K562 (cell line): ENCODE measurements around the gene POLRMT.
"Not testable (repeated sequence)": the region's sequence is repeated elsewhere in the genome, so short reads cannot be mapped to it uniquely, and the experiment has no call there.

Experiments
- ARHGAP35 ChIP-seq: fragments of 450-650 bp; IDR thresholded peaks from 2 replicates; pipeline ENCODE4 v1.6.1; 2018; ENCODE audit not compliant: partially characterized antibody
- FOSL1 ChIP-seq: fragments of 200-800 bp; sonication (Bioruptor generic); conservative IDR thresholded peaks from 2 replicates; pipeline ENCODE4 v1.6.1; 2016; ENCODE audit warnings: missing genetic modification characterization, missing compliant biosample characterization
- MAFK ChIP-seq: IDR thresholded peaks from 2 replicates; pipeline ENCODE4 v1.6.1; 2011; ENCODE audit warnings: low read length, improper control_type of control experiment
- MYNN ChIP-seq, 2 experiments: sonication (generic); formaldehyde crosslinking in 1 of 2; IDR thresholded peaks; 2 replicates each; pipeline versions ENCODE4 v1.5.0 to v1.6.1; 2016 to 2020; ENCODE audit warnings: antibody characterized with exemption in 1 of 2, missing genetic modification reagents in 1 of 2
- NRF1 ChIP-seq, 2 experiments: fragments of 450-650 bp; IDR thresholded peaks in 1 of 2; conservative IDR thresholded peaks in 1 of 2; 2 replicates each; pipeline ENCODE4 v1.6.1; 2014; ENCODE audit warnings: mild to moderate bottlenecking in 2 of 2
- RCOR1 ChIP-seq, 2 experiments: IDR thresholded peaks; 2 replicates each; pipeline ENCODE4 v1.6.1; 2012; ENCODE audit warnings: low read depth in 2 of 2, low read length in 2 of 2, borderline replicate concordance in 1 of 2, improper control_type of control experiment in 1 of 2
- TAF1 ChIP-seq: IDR thresholded peaks from 2 replicates; pipeline ENCODE4 v1.6.1; 2011; ENCODE audit warnings: mild to moderate bottlenecking, low read length, moderate library complexity; ENCODE audit not compliant: insufficient read depth, control insufficient read depth, severe bottlenecking; ENCODE audit errors: extremely low read depth
- TF ChIP-seq, protein P1 (sequence below), 2 experiments: fragments of 450-650 bp in 1 of 2; sonication (generic) in 1 of 2; formaldehyde crosslinking in 1 of 2; IDR thresholded peaks; 2 replicates each; pipeline versions ENCODE4 v1.7.1 to v1.9.0; 2016 to 2022; ENCODE audit warnings: inconsistent platforms in 1 of 2, mild to moderate bottlenecking in 1 of 2, missing genetic modification reagents in 1 of 2
- TF ChIP-seq, protein P2 (sequence below), 3 experiments: IDR thresholded peaks in 2 of 3; conservative IDR thresholded peaks in 1 of 3; 2 replicates each; pipeline ENCODE4 v1.5.1; 2011 to 2012; ENCODE audit warnings: low read length in 3 of 3, mild to moderate bottlenecking in 3 of 3, control low read depth in 2 of 3, improper control_type of control experiment in 1 of 3, inconsistent platforms in 1 of 3, low read depth in 1 of 3, mixed read lengths in 1 of 3, moderate library complexity in 1 of 3; ENCODE audit not compliant: insufficient read depth in 2 of 3
- TF ChIP-seq, protein P3 (sequence below): fragments of 450-650 bp; IDR thresholded peaks from 2 replicates; pipeline ENCODE4 v1.6.1; 2014; ENCODE audit warnings: low read depth, mild to moderate bottlenecking, moderate library complexity, borderline replicate concordance

DNA sequence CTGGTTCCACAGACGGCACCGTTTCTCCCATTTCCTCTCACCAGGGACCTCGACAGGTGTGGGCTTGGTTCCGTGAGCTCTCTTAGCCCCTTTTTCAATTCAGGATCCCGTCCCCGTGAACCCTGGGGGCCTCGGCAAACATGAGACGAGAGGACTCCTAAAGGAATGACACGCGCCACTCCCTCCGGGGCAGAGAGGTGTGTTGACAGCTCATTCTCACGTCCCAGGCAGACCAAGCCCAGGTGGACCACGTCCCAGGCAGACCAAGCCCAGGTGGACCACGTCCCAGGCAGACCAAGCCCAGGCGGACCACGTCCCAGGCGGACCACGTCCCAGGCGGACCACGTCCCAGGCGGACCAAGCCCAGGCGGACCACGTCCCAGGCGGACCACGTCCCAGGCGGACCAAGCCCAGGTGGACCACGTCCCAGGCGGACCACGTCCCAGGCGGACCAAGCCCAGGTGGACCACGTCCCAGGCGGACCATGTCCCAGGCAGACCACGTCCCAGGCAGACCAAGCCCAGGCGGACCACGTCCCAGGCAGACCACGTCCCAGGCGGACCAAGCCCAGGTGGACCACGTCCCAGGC is 33.7 kb upstream of the POLRMT start:
- TF ChIP-seq, protein P1, sequence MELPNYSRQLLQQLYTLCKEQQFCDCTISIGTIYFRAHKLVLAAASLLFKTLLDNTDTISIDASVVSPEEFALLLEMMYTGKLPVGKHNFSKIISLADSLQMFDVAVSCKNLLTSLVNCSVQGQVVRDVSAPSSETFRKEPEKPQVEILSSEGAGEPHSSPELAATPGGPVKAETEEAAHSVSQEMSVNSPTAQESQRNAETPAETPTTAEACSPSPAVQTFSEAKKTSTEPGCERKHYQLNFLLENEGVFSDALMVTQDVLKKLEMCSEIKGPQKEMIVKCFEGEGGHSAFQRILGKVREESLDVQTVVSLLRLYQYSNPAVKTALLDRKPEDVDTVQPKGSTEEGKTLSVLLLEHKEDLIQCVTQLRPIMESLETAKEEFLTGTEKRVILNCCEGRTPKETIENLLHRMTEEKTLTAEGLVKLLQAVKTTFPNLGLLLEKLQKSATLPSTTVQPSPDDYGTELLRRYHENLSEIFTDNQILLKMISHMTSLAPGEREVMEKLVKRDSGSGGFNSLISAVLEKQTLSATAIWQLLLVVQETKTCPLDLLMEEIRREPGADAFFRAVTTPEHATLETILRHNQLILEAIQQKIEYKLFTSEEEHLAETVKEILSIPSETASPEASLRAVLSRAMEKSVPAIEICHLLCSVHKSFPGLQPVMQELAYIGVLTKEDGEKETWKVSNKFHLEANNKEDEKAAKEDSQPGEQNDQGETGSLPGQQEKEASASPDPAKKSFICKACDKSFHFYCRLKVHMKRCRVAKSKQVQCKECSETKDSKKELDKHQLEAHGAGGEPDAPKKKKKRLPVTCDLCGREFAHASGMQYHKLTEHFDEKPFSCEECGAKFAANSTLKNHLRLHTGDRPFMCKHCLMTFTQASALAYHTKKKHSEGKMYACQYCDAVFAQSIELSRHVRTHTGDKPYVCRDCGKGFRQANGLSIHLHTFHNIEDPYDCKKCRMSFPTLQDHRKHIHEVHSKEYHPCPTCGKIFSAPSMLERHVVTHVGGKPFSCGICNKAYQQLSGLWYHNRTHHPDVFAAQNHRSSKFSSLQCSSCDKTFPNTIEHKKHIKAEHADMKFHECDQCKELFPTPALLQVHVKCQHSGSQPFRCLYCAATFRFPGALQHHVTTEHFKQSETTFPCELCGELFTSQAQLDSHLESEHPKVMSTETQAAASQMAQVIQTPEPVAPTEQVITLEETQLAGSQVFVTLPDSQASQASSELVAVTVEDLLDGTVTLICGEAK (IDR thresholded peaks at IDR 0.05): not testable (repeated sequence)
- TF ChIP-seq, protein P1 (CRISPR knock-in tag; IDR thresholded peaks at IDR 0.05): not testable (repeated sequence)
- TF ChIP-seq, protein P2, sequence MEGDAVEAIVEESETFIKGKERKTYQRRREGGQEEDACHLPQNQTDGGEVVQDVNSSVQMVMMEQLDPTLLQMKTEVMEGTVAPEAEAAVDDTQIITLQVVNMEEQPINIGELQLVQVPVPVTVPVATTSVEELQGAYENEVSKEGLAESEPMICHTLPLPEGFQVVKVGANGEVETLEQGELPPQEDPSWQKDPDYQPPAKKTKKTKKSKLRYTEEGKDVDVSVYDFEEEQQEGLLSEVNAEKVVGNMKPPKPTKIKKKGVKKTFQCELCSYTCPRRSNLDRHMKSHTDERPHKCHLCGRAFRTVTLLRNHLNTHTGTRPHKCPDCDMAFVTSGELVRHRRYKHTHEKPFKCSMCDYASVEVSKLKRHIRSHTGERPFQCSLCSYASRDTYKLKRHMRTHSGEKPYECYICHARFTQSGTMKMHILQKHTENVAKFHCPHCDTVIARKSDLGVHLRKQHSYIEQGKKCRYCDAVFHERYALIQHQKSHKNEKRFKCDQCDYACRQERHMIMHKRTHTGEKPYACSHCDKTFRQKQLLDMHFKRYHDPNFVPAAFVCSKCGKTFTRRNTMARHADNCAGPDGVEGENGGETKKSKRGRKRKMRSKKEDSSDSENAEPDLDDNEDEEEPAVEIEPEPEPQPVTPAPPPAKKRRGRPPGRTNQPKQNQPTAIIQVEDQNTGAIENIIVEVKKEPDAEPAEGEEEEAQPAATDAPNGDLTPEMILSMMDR (IDR thresholded peaks at IDR 0.05 in 2 of 3, conservative IDR thresholded peaks at IDR 0.05 in 1 of 3; ENCODE audit: insufficient read depth in 2 of 3, low read depth in 1 of 3, low read length in 3 of 3): not testable (repeated sequence)
- TF ChIP-seq MAFK; MYNN (IDR thresholded peaks at IDR 0.05); MYNN (CRISPR knock-in tag; IDR thresholded peaks at IDR 0.05); NRF1 (conservative IDR thresholded peaks at IDR 0.05 in 1 of 2, IDR thresholded peaks at IDR 0.05 in 1 of 2); TAF1; ARHGAP35; FOSL1 (tag); RCOR1 (IDR thresholded peaks at IDR 0.05; ENCODE audit: borderline replicate concordance in 1 of 2, low read depth in 2 of 2, low read length in 2 of 2): not testable (repeated sequence)
- TF ChIP-seq, protein P3, sequence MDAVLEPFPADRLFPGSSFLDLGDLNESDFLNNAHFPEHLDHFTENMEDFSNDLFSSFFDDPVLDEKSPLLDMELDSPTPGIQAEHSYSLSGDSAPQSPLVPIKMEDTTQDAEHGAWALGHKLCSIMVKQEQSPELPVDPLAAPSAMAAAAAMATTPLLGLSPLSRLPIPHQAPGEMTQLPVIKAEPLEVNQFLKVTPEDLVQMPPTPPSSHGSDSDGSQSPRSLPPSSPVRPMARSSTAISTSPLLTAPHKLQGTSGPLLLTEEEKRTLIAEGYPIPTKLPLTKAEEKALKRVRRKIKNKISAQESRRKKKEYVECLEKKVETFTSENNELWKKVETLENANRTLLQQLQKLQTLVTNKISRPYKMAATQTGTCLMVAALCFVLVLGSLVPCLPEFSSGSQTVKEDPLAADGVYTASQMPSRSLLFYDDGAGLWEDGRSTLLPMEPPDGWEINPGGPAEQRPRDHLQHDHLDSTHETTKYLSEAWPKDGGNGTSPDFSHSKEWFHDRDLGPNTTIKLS: not testable (repeated sequence)
